Immature natural killer cell (primary cell): ENCODE results near the gene ZNF248. TPM values are rescaled to one million over a fixed set of nuclear protein-coding genes. Genes with fewer than 3 reads are reported as not detected.

Experiments used
- DNase-seq, 3 donors: peaks; one replicate each; pipeline ENCODE4 v3.0.0; 2022; ENCODE audit warnings: mixed read lengths in 1 of 3
- H3K27ac Mint-ChIP-seq, 6 donors: one replicate each; pipeline ENCODE4 v1.8.0; 2020; ENCODE audit warnings: mixed read lengths in 6 of 6, mild to moderate bottlenecking in 5 of 6, inconsistent platforms in 4 of 6, moderate library complexity in 3 of 6
- H3K27me3 Mint-ChIP-seq, 3 donors: one replicate each; pipeline ENCODE4 v1.8.0; 2020 to 2021; ENCODE audit warnings: low read depth in 3 of 3, mild to moderate bottlenecking in 3 of 3, mixed read lengths in 3 of 3, moderate library complexity in 3 of 3, inconsistent platforms in 1 of 3
- H3K36me3 Mint-ChIP-seq, 3 donors: one replicate each; pipeline ENCODE4 v1.8.0; 2020; ENCODE audit warnings: mixed read lengths in 3 of 3, inconsistent platforms in 2 of 3, mild to moderate bottlenecking in 2 of 3
- H3K4me1 Mint-ChIP-seq, 2 donors: one replicate each; pipeline ENCODE4 v1.8.0; 2020; ENCODE audit warnings: inconsistent platforms in 2 of 2, mild to moderate bottlenecking in 2 of 2, mixed read lengths in 2 of 2, moderate library complexity in 1 of 2
- H3K4me3 Mint-ChIP-seq, 5 donors: one replicate each; pipeline ENCODE4 v1.8.0; 2020; ENCODE audit warnings: mild to moderate bottlenecking in 5 of 5, mixed read lengths in 5 of 5, inconsistent platforms in 3 of 5, moderate library complexity in 3 of 5
- H3K9me3 Mint-ChIP-seq, 6 donors: one replicate each; pipeline ENCODE4 v1.8.0; 2020; ENCODE audit warnings: mild to moderate bottlenecking in 6 of 6, mixed read lengths in 6 of 6, inconsistent platforms in 4 of 6, moderate library complexity in 3 of 6
- polyA plus RNA-seq, 3 donors: library from polyadenylated mRNA; unstranded; fragments of 300-500 nt; fragmentation: Illumina TruSeq; gene quantifications; one replicate each; pipeline ENCODE4 v1.2.3, GENCODE V29; 2021

The ZNF248 gene
- polyA plus RNA-seq, 3 donors from 2014 or later: 0.53 to 4.4 (median 2.7) TPM

DNA sequence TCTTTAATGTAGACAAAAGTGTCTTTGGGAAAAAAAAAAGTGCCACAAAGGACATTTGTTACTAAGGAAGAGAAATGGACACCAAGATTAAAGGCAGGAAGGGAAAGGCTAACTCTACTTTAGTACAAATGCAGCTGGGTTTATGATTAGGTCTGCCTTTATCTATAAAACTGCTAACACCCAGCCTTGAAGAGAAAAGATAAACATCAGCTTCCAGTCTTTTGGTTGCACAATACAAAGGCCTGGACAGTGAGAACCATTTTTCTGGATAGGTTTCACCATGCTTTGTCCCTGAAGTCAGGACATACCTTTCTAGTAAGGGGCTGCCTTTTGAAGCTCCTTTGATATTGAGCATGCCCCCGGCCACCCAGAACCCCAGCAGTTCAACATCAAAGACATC lies 45.1 kb downstream of the ZNF248 start:
- no peak overlapping the region for H3K4me3 Mint-ChIP-seq
- no peaks in the 10 kb centered on the region for H3K4me1 Mint-ChIP-seq
- H3K27ac Mint-ChIP-seq: no peak overlapping the region
- H3K9me3 Mint-ChIP-seq: peaks cover 28 to 91% (median 70%) of the 10 kb centered on the region in 6 donors
- DNase-seq: no peak
- peaks cover 3 to 12% (median 3%) of the 10 kb centered on the region in 3 donors for H3K36me3 Mint-ChIP-seq
- no peaks in the 10 kb centered on the region for H3K27me3 Mint-ChIP-seq

DNA sequence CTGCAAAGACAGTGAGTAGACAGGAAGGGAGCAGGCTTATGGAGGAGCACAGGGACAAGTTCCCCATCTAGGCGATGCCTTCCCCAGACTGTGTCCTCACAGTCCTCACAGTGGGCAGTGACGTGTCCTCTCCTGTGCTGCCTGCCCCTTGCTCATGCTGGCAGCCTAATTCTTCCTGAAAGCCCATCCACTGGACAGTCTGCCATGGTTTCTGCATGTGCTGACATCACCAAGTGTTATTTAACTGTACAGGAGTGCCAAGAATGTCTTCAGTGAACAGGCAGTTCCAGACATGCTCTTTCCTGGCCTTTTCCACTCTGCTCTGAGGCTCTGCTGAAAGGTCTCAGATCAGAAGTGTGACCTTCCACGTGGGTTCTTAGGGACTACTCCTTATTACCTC lies 54.1 kb downstream of the ZNF248 start:
- H3K27me3 Mint-ChIP-seq: no peaks in the 10 kb centered on the region
- no peak overlapping the region for H3K27ac Mint-ChIP-seq
- peaks cover 0 to 6% (median 5%) of the 10 kb centered on the region in 3 donors for H3K36me3 Mint-ChIP-seq
- peaks cover 9 to 39% (median 18%) of the 10 kb centered on the region in 6 donors for H3K9me3 Mint-ChIP-seq
- no peaks in the 10 kb centered on the region for H3K4me1 Mint-ChIP-seq
- no peak for DNase-seq
- H3K4me3 Mint-ChIP-seq: no peak overlapping the region

DNA sequence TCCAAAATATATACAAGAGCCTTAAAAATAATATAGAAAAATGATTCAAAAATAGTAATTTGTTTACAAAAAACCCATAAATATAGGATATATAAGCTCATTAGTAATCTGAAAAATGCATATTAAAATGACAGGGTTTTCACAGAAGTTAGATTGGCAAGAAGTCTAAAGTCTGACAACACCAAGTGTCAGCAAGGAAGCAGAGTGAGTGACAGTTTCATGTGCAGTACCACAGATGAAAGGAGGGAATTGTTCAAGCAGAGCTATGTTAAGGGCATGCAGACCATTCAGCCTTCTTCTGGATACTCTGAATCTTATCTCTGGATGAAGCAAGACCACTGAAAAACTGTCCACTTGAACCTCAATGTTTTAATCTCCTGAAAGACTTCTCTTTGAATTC lies 55.9 kb downstream of the ZNF248 start:
- H3K36me3 Mint-ChIP-seq: peaks cover 0 to 7% (median 6%) of the 10 kb centered on the region in 3 donors
- H3K27ac Mint-ChIP-seq: no peak overlapping the region
- DNase-seq: no peak

DNA sequence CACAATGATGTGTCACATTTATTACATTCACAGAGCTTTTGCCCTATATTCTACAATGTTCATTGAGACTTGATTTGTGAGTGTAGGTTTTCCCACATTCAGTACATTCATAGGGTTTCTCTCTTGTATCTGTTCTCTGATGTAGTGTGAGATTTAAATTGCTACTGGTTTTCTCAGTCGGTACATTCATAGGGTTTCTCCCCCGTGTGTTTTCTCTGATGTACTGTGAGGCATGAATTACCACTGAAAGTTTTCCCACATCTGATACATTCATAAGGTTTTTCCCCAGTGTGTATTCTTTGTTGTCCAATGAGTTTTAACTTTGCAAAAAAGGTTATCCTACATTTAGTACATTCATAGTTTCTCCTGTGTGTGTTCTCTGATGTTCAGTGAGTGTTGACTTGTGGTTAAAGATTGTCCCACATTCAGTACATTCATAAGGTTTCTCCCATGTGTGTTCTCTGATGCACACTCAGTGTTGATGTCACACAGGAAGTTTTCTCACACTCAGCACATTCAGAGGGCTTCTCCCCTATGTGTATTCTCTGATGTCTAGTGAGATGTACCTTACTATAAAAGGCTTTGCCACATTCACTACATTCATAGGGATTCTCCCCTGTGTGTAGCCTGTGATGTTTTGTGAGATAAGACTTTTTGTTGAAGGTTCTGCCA lies 63.0 kb downstream of the ZNF248 start:
- Mint-ChIP-seq H3K9me3 (peaks cover 18 to 56% (median 47%) of the 10 kb centered on the region in 6 donors), H3K27ac (no peak overlapping the region), H3K27me3 (peaks cover 0 to 2% (median 0%) of the 10 kb centered on the region in 3 donors), H3K4me1 (no peaks in the 10 kb centered on the region), H3K36me3 (peaks cover 9 to 13% (median 10%) of the 10 kb centered on the region in 3 donors), H3K4me3 (no peak overlapping the region)
- DNase-seq: no peak

More for the DNA sequence above, 55.9 kb downstream of the ZNF248 start:
- Mint-ChIP-seq H3K27me3 (no peaks in the 10 kb centered on the region), H3K4me3 (no peak overlapping the region), H3K4me1 (no peaks in the 10 kb centered on the region), H3K9me3 (peaks cover 10 to 33% (median 19%) of the 10 kb centered on the region in 6 donors)

DNA sequence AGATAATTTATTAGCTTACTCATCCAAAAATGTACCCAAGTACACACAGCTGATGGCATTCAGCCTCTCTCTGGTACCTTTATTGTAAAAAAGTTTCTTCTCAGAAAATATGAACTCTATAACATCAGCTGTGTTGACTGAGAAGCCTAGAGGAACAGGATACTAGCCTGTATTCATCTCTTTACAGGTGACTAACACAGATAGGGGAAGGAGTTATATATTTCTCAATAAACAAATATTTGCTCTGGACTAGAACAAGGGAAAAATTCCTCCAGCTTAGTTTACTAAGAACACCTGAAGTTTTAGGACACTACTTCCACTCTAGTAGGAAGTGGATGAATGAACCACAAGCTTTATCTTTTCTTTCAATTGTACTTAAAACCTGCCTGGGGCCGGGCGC lies 67.8 kb downstream of the ZNF248 start:
- Mint-ChIP-seq H3K4me1 (no peaks in the 10 kb centered on the region), H3K4me3 (no peak overlapping the region), H3K36me3 (peaks cover 0 to 12% (median 11%) of the 10 kb centered on the region in 3 donors), H3K27ac (no peak overlapping the region), H3K27me3 (peaks cover 0 to 3% (median 0%) of the 10 kb centered on the region in 3 donors), H3K9me3 (peaks cover 14 to 62% (median 45%) of the 10 kb centered on the region in 6 donors)
- DNase-seq: no peak

- Mint-ChIP-seq H3K27me3 (peaks cover 0 to 3% (median 0%) of the 10 kb centered on the region in 3 donors), H3K36me3 (peaks cover 0 to 15% (median 5%) of the 10 kb centered on the region in 3 donors), H3K4me1 (no peaks in the 10 kb centered on the region), H3K4me3 (no peak overlapping the region), H3K27ac (no peak overlapping the region), H3K9me3 (peaks cover 6 to 65% (median 37%) of the 10 kb centered on the region in 6 donors)
- no peak for DNase-seq
These were observed 72.7 kb downstream of the ZNF248 start for GRCh38 chr10:37784678-37785077.

DNA sequence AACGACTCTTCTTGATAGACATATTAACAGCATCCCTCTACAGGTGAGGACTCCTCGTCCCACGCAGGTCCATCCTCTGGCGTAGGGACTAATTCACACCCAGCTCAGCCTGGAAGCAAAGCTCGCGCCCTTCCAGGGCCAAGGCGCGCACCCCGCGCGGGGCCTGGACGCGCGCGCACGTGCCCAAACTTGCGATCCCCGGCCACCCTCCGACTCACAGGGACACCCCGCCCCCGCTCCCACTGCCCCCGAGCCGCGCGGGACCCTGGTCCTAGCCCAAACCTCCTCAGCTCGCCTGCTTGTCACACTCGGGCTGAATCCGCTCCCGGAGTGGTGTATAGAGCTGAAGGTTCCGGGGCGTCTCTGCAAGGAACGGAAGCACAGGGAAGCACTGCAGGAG lies 76.9 kb downstream of the ZNF248 start:
- Mint-ChIP-seq H3K27me3 (peaks cover 0 to 2% (median 0%) of the 10 kb centered on the region in 3 donors), H3K4me3 (no peak overlapping the region), H3K36me3 (peaks cover 0 to 4% (median 3%) of the 10 kb centered on the region in 3 donors), H3K9me3 (peaks cover 16 to 61% (median 34%) of the 10 kb centered on the region in 6 donors), H3K27ac (no peak overlapping the region), H3K4me1 (no peaks in the 10 kb centered on the region)
- no peak for DNase-seq

- Mint-ChIP-seq H3K4me1 (no peaks in the 10 kb centered on the region), H3K4me3 (no peak overlapping the region), H3K9me3 (peaks cover 15 to 63% (median 31%) of the 10 kb centered on the region in 6 donors), H3K36me3 (peaks cover 0 to 8% (median 3%) of the 10 kb centered on the region in 3 donors), H3K27ac (no peak overlapping the region), H3K27me3 (no peaks in the 10 kb centered on the region)
- no peak for DNase-seq
These were observed 80.4 kb downstream of the ZNF248 start for GRCh38 chr10:37777056-37777455.

DNA sequence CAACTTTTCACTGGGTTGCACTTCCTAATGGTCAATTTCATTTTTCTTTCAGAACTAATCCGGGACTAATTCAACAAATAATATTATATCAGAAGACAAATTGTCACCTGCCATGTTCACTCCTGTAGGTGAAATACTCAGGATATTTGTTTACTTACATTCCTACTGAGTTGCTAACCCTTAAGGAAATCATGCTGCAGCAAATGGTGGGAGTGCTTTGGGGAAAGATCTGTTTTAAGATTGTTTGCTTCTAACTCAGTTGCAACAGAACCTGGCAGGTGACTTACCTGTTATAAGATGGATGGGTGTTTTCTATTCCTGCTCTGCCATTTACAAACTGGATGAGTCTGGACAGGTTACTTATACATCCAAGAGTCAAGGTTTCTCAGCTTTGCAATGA lies 81.8 kb downstream of the ZNF248 start:
- Mint-ChIP-seq H3K27ac (no peak overlapping the region), H3K4me1 (no peaks in the 10 kb centered on the region), H3K36me3 (peaks cover 0 to 8% (median 3%) of the 10 kb centered on the region in 3 donors), H3K9me3 (peaks cover 15 to 53% (median 27%) of the 10 kb centered on the region in 6 donors), H3K4me3 (no peak overlapping the region), H3K27me3 (no peaks in the 10 kb centered on the region)
- DNase-seq: no peak

DNA sequence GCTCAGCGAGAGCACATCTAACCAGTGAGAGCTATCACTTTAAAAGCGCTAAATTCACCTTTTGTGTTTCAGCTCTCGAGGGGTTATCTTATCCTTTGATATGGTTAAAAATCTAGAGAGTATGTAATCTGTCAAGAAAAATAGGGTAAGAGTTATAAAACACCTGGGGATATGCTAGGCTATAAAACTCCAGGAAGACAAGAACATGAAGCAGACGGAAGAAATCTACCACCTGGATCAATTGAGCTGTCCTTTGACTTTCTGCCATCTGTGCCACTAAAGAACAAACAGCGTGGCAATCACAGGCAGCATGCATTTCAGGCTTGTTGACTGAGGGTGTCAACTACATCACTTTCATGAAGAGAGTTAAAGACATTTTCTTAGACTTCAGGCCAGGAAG lies 83.1 kb downstream of the ZNF248 start:
- H3K4me3 Mint-ChIP-seq: no peak overlapping the region
- DNase-seq: no peak
- no peaks in the 10 kb centered on the region for H3K4me1 Mint-ChIP-seq
- no peak overlapping the region for H3K27ac Mint-ChIP-seq
- H3K36me3 Mint-ChIP-seq: peaks cover 0 to 8% (median 3%) of the 10 kb centered on the region in 3 donors
- peaks cover 13 to 52% (median 26%) of the 10 kb centered on the region in 6 donors for H3K9me3 Mint-ChIP-seq
- no peaks in the 10 kb centered on the region for H3K27me3 Mint-ChIP-seq

- peaks cover 4 to 8% (median 6%) of the 10 kb centered on the region in 3 donors for H3K36me3 Mint-ChIP-seq
These were observed 92.2 kb downstream of the ZNF248 start for GRCh38 chr10:37765216-37765615.

GRCh38 chr10:37763132-37763531 lies 94.3 kb downstream of the ZNF248 start:
- DNase-seq: no peak
- Mint-ChIP-seq H3K4me1 (no peaks in the 10 kb centered on the region), H3K4me3 (no peak overlapping the region), H3K36me3 (peaks cover 3 to 9% (median 6%) of the 10 kb centered on the region in 3 donors), H3K27me3 (peaks cover 0 to 8% (median 1%) of the 10 kb centered on the region in 3 donors), H3K9me3 (peaks cover 26 to 73% (median 59%) of the 10 kb centered on the region in 6 donors), H3K27ac (no peak overlapping the region)

More at GRCh38 chr10:37765216-37765615, 92.2 kb downstream of the ZNF248 start:
- DNase-seq: no peak
- H3K27ac Mint-ChIP-seq: no peak overlapping the region
- peaks cover 26 to 72% (median 61%) of the 10 kb centered on the region in 6 donors for H3K9me3 Mint-ChIP-seq
- no peak overlapping the region for H3K4me3 Mint-ChIP-seq
- peaks cover 0 to 8% (median 1%) of the 10 kb centered on the region in 3 donors for H3K27me3 Mint-ChIP-seq
- H3K4me1 Mint-ChIP-seq: no peaks in the 10 kb centered on the region

- no peaks in the 10 kb centered on the region for H3K4me1 Mint-ChIP-seq
- no peak overlapping the region for H3K4me3 Mint-ChIP-seq
- peaks cover 0 to 8% (median 1%) of the 10 kb centered on the region in 3 donors for H3K27me3 Mint-ChIP-seq
- DNase-seq: no peak
- H3K27ac Mint-ChIP-seq: no peak overlapping the region
- peaks cover 29 to 76% (median 55%) of the 10 kb centered on the region in 6 donors for H3K9me3 Mint-ChIP-seq
- H3K36me3 Mint-ChIP-seq: peaks cover 3 to 12% (median 6%) of the 10 kb centered on the region in 3 donors
These were observed 95.1 kb downstream of the ZNF248 start for GRCh38 chr10:37762287-37762686.

- Mint-ChIP-seq H3K27me3 (peaks cover 0 to 8% (median 0%) of the 10 kb centered on the region in 3 donors), H3K4me1 (no peaks in the 10 kb centered on the region), H3K36me3 (peaks cover 3 to 12% (median 10%) of the 10 kb centered on the region in 3 donors), H3K27ac (no peak overlapping the region), H3K9me3 (peaks cover 29 to 77% (median 51%) of the 10 kb centered on the region in 6 donors), H3K4me3 (no peak overlapping the region)
- DNase-seq: no peak
These were observed 96.6 kb downstream of the ZNF248 start for GRCh38 chr10:37760817-37761216.
